ENCODE measurements around the gene FBXO30.

The FBXO30 gene

GRCh38 chr6:145822456-145822855 lies 7.9 kb upstream of the FBXO30 start:
- no peak for TF ChIP-seq USF1 (IDR thresholded peaks at IDR 0.05)
- TF ChIP-seq TEAD4 (IDR thresholded peaks at IDR 0.05), result no peak
- TF ChIP-seq EP300 (IDR thresholded peaks at IDR 0.05; ENCODE audit: borderline replicate concordance), result no peak

- TF ChIP-seq TAF1 (IDR thresholded peaks at IDR 0.05; ENCODE audit: low read depth), result no peak
- TF ChIP-seq ZBTB7A (IDR thresholded peaks at IDR 0.05; ENCODE audit: low read depth), result no peak
- no peak for TF ChIP-seq YY1 (IDR thresholded peaks at IDR 0.05; ENCODE audit: low read depth)
- no peak for TF ChIP-seq TCF12 (IDR thresholded peaks at IDR 0.05; ENCODE audit: low read depth)
- no peak for TF ChIP-seq TEAD4 (IDR thresholded peaks at IDR 0.05)
- no peak for TF ChIP-seq NFIC (IDR thresholded peaks at IDR 0.05)
- no peak for TF ChIP-seq MAX (IDR thresholded peaks at IDR 0.05)
- TF ChIP-seq EP300 (IDR thresholded peaks at IDR 0.05; ENCODE audit: borderline replicate concordance), result no peak
- no peak for TF ChIP-seq FOXM1 (IDR thresholded peaks at IDR 0.05; ENCODE audit: borderline replicate concordance, low read depth)
Measured at GRCh38 chr6:145819994-145820393, 5.4 kb upstream of the FBXO30 start.

GRCh38 chr6:145818796-145819195 lies 4.2 kb upstream of the FBXO30 start:
- no peak for TF ChIP-seq REST (IDR thresholded peaks at IDR 0.05; ENCODE audit: low read depth)

- TF ChIP-seq EP300 (IDR thresholded peaks at IDR 0.05; ENCODE audit: borderline replicate concordance) (no peak), YY1 (IDR thresholded peaks at IDR 0.05; ENCODE audit: low read depth) (no peak), TCF12 (IDR thresholded peaks at IDR 0.05; ENCODE audit: low read depth) (no peak), TAF1 (IDR thresholded peaks at IDR 0.05; ENCODE audit: low read depth) (no peak), RAD21 (IDR thresholded peaks at IDR 0.05; ENCODE audit: low read depth) (no peak), NFIC (IDR thresholded peaks at IDR 0.05) (no peak), EGR1 (IDR thresholded peaks at IDR 0.05) (no peak), REST (IDR thresholded peaks at IDR 0.05; ENCODE audit: low read depth) (no peak), MAX (IDR thresholded peaks at IDR 0.05) (no peak), CREB1 (IDR thresholded peaks at IDR 0.05; ENCODE audit: low read depth) (no peak), CEBPB (IDR thresholded peaks at IDR 0.05) (no peak), USF1 (IDR thresholded peaks at IDR 0.05) (no peak), ZBTB7A (IDR thresholded peaks at IDR 0.05; ENCODE audit: low read depth) (no peak), TEAD4 (IDR thresholded peaks at IDR 0.05) (no peak), FOXM1 (IDR thresholded peaks at IDR 0.05; ENCODE audit: borderline replicate concordance, low read depth) (no peak)
Measured at GRCh38 chr6:145816392-145816791, 1.8 kb upstream of the FBXO30 start.

- TF ChIP-seq MAX (IDR thresholded peaks at IDR 0.05) (no peak), YY1 (IDR thresholded peaks at IDR 0.05; ENCODE audit: low read depth) (no peak), CEBPB (IDR thresholded peaks at IDR 0.05) (no peak), TAF1 (IDR thresholded peaks at IDR 0.05; ENCODE audit: low read depth) (no peak)
Measured at GRCh38 chr6:145815309-145816274, 997 bp upstream of the FBXO30 start.

GRCh38 chr6:145814035-145814500 lies 527 bp downstream of the FBXO30 start:
- no peak for TF ChIP-seq TAF1 (IDR thresholded peaks at IDR 0.05; ENCODE audit: low read depth)
- no peak for TF ChIP-seq NFIC (IDR thresholded peaks at IDR 0.05)
- peak; percentile 80 for TF ChIP-seq MAX (IDR thresholded peaks at IDR 0.05)
- no peak for TF ChIP-seq REST (IDR thresholded peaks at IDR 0.05; ENCODE audit: low read depth)
- TF ChIP-seq ZBTB7A (IDR thresholded peaks at IDR 0.05; ENCODE audit: low read depth), result no peak
- peak; percentile 65; the same call in 1 of the 2 replicates for TF ChIP-seq YY1 (IDR thresholded peaks at IDR 0.05; ENCODE audit: low read depth)

All from Ishikawa (cell line).